Prostate gland (tissue), 2 donors: ENCODE results near the gene PYDC1.

Experiments
- POLR2AphosphoS5 ChIP-seq: sonication (generic); formaldehyde crosslinking; IDR thresholded peaks from one replicate; pipeline ENCODE4 v1.6.1; 2017; ENCODE audit warnings: antibody characterized with exemption
- TF ChIP-seq, protein P1 (sequence below), 4 experiments: fragments of 200-600 bp in 2 of 4; fragments of 450-650 bp in 2 of 4; sonication (generic) in 2 of 4; IDR thresholded peaks; 1 replicate in 3 of 4; 2 replicates in 1 of 4; pipeline ENCODE4 v1.5.1; 2016 to 2019; ENCODE audit warnings: antibody characterized with exemption in 4 of 4, mild to moderate bottlenecking in 2 of 4, moderate library complexity in 2 of 4

DNA sequence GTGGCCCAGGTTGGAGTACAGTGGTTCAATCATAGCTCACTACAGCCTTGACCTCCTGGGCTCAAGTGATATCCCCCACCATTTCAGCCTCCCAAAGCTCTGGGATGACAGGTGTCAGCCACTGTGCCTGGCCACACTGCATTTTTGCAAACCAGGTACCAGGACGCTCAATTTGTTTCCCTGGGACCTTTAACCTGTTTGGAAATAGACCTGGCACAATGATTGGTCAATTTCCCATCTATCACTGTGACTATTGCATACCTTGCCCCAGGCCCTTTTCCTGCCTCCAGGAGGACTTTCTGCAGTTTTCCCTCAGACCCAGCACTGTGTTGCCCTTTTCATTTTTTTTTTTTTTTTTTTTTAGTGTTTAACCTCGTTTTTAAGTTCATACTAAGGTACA, 48.1 kb downstream of the PYDC1 start:
- TF ChIP-seq, protein P1, sequence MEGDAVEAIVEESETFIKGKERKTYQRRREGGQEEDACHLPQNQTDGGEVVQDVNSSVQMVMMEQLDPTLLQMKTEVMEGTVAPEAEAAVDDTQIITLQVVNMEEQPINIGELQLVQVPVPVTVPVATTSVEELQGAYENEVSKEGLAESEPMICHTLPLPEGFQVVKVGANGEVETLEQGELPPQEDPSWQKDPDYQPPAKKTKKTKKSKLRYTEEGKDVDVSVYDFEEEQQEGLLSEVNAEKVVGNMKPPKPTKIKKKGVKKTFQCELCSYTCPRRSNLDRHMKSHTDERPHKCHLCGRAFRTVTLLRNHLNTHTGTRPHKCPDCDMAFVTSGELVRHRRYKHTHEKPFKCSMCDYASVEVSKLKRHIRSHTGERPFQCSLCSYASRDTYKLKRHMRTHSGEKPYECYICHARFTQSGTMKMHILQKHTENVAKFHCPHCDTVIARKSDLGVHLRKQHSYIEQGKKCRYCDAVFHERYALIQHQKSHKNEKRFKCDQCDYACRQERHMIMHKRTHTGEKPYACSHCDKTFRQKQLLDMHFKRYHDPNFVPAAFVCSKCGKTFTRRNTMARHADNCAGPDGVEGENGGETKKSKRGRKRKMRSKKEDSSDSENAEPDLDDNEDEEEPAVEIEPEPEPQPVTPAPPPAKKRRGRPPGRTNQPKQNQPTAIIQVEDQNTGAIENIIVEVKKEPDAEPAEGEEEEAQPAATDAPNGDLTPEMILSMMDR (IDR thresholded peaks at IDR 0.05), result no peak
- TF ChIP-seq POLR2AphosphoS5, result no peak
